Skeletal muscle tissue (tissue), 4 donors: ENCODE measurements around the gene AMMECR1. TPM values are rescaled to one million over a fixed set of nuclear protein-coding genes. Genes with fewer than 3 reads are reported as not detected.

ENCODE experiments used
- H3K27ac ChIP-seq: one replicate; pipeline ENCODE4 v1.7.0; 2013; ENCODE audit warnings: mild to moderate bottlenecking, low read depth, low read length, inconsistent platforms
- H3K27me3 ChIP-seq, 3 donors: one replicate each; pipeline ENCODE4 v1.7.0; 2013; ENCODE audit warnings: low read length in 3 of 3; ENCODE audit not compliant: control insufficient read depth in 3 of 3, insufficient read depth in 3 of 3
- H3K36me3 ChIP-seq, 3 donors: one replicate each; pipeline ENCODE4 v1.7.0; 2013; ENCODE audit warnings: low read length in 3 of 3; ENCODE audit not compliant: control insufficient read depth in 3 of 3, insufficient read depth in 3 of 3
- H3K4me1 ChIP-seq, 3 donors: one replicate each; pipeline ENCODE4 v1.7.0; 2013; ENCODE audit warnings: low read length in 3 of 3, mild to moderate bottlenecking in 3 of 3; ENCODE audit not compliant: control insufficient read depth in 3 of 3, insufficient read depth in 3 of 3
- H3K4me3 ChIP-seq, 3 donors: one replicate each; pipeline ENCODE4 v1.7.0; 2013; ENCODE audit warnings: low read length in 3 of 3
- H3K9ac ChIP-seq, 3 donors: one replicate each; pipeline ENCODE4 v1.7.0; 2013; ENCODE audit warnings: low read length in 3 of 3, mild to moderate bottlenecking in 3 of 3, moderate library complexity in 2 of 3, low read depth in 1 of 3
- H3K9me3 ChIP-seq, 3 donors: one replicate each; pipeline ENCODE4 v1.7.0; 2013; ENCODE audit warnings: low read length in 3 of 3; ENCODE audit not compliant: control insufficient read depth in 3 of 3
- total RNA-seq: library from RNA; depleted of rRNA; stranded (reverse); fragments of >200 nt; gene quantifications from one replicate; pipeline ENCODE4 v1.2.3, GENCODE V29; 2014
- donor health status: Osteomylitis.

AMMECR1 gene
- total RNA-seq, 1 donor from 2014 or later: 4.7 TPM

GRCh38 chrX:110201799-110202198 lies 116.1 kb downstream of the AMMECR1 start:
- H3K4me1 ChIP-seq: no peaks in the 10 kb centered on the region
- H3K9ac ChIP-seq: no peak overlapping the region
- H3K9me3 ChIP-seq: no peaks in the 10 kb centered on the region
- H3K27ac ChIP-seq: no peak overlapping the region
- H3K4me3 ChIP-seq: no peak overlapping the region
- H3K36me3 ChIP-seq: peaks cover 0 to 3% (median 2%) of the 10 kb centered on the region in 3 donors
- peaks cover 0 to 3% (median 0%) of the 10 kb centered on the region in 3 donors for H3K27me3 ChIP-seq

GRCh38 chrX:110194977-110195376 lies 122.9 kb downstream of the AMMECR1 start:
- H3K9ac ChIP-seq: no peak overlapping the region
- no peak overlapping the region for H3K4me3 ChIP-seq
- no peaks in the 10 kb centered on the region for H3K4me1 ChIP-seq
- peaks cover 0 to 3% (median 0%) of the 10 kb centered on the region in 3 donors for H3K36me3 ChIP-seq
- peaks cover 0 to 3% (median 0%) of the 10 kb centered on the region in 3 donors for H3K27me3 ChIP-seq
- no peak overlapping the region for H3K27ac ChIP-seq
- H3K9me3 ChIP-seq: no peaks in the 10 kb centered on the region

GRCh38 chrX:110192516-110192915 lies 125.4 kb downstream of the AMMECR1 start:
- Histone ChIP-seq H3K4me1 (no peaks in the 10 kb centered on the region), H3K4me3 (no peak overlapping the region), H3K9ac (no peak overlapping the region), H3K27ac (no peak overlapping the region), H3K9me3 (no peaks in the 10 kb centered on the region), H3K27me3 (no peaks in the 10 kb centered on the region), H3K36me3 (no peaks in the 10 kb centered on the region)

- H3K9ac ChIP-seq: no peak overlapping the region
- no peak overlapping the region for H3K27ac ChIP-seq
- H3K36me3 ChIP-seq: no peaks in the 10 kb centered on the region
- no peaks in the 10 kb centered on the region for H3K4me1 ChIP-seq
- H3K4me3 ChIP-seq: no peak overlapping the region
- H3K9me3 ChIP-seq: no peaks in the 10 kb centered on the region
- H3K27me3 ChIP-seq: no peaks in the 10 kb centered on the region
Observed at GRCh38 chrX:110188701-110189558, 129.0 kb downstream of the AMMECR1 start.

GRCh38 chrX:110183314-110183713 lies 134.6 kb downstream of the AMMECR1 start:
- no peak overlapping the region for H3K9ac ChIP-seq
- peaks cover 0 to 10% (median 7%) of the 10 kb centered on the region in 3 donors for H3K4me1 ChIP-seq
- no peaks in the 10 kb centered on the region for H3K9me3 ChIP-seq
- no peak overlapping the region for H3K4me3 ChIP-seq
- H3K27me3 ChIP-seq: peaks cover 0 to 14% (median 0%) of the 10 kb centered on the region in 3 donors
- no peaks in the 10 kb centered on the region for H3K36me3 ChIP-seq
- no peak overlapping the region for H3K27ac ChIP-seq

- no peak overlapping the region for H3K9ac ChIP-seq
- no peaks in the 10 kb centered on the region for H3K9me3 ChIP-seq
- H3K27me3 ChIP-seq: peaks cover 0 to 14% (median 0%) of the 10 kb centered on the region in 3 donors
- H3K4me3 ChIP-seq: no peak overlapping the region
- no peaks in the 10 kb centered on the region for H3K36me3 ChIP-seq
- H3K4me1 ChIP-seq: peaks cover 0 to 10% (median 7%) of the 10 kb centered on the region in 3 donors
- H3K27ac ChIP-seq: no peak overlapping the region
Observed at GRCh38 chrX:110182865-110183264, 135.0 kb downstream of the AMMECR1 start.

GRCh38 chrX:110182362-110182761 lies 135.5 kb downstream of the AMMECR1 start:
- Histone ChIP-seq H3K9me3 (no peaks in the 10 kb centered on the region), H3K27ac (no peak overlapping the region), H3K27me3 (peaks cover 0 to 14% (median 0%) of the 10 kb centered on the region in 3 donors), H3K4me1 (peaks cover 0 to 10% (median 7%) of the 10 kb centered on the region in 3 donors), H3K36me3 (no peaks in the 10 kb centered on the region), H3K4me3 (no peak overlapping the region), H3K9ac (no peak overlapping the region)

- Histone ChIP-seq H3K9me3 (no peaks in the 10 kb centered on the region), H3K9ac (no peak overlapping the region), H3K4me3 (no peak overlapping the region), H3K4me1 (peaks cover 0 to 10% (median 7%) of the 10 kb centered on the region in 3 donors), H3K27me3 (peaks cover 0 to 14% (median 0%) of the 10 kb centered on the region in 3 donors), H3K36me3 (no peaks in the 10 kb centered on the region), H3K27ac (no peak overlapping the region)
Observed at GRCh38 chrX:110181459-110182137, 136.3 kb downstream of the AMMECR1 start.

- Histone ChIP-seq H3K36me3 (no peaks in the 10 kb centered on the region), H3K9ac (no peak overlapping the region), H3K27ac (no peak overlapping the region), H3K9me3 (no peaks in the 10 kb centered on the region), H3K4me3 (no peak overlapping the region), H3K27me3 (peaks cover 0 to 14% (median 0%) of the 10 kb centered on the region in 3 donors), H3K4me1 (peaks cover 0 to 11% (median 10%) of the 10 kb centered on the region in 3 donors)
Observed at GRCh38 chrX:110180928-110181310, 137.0 kb downstream of the AMMECR1 start.
